GM19372 (cell line): ENCODE results near the gene HERC2.
"Not testable (repeated sequence)": the region's sequence is repeated elsewhere in the genome, so short reads cannot be mapped to it uniquely, and the experiment has no call there.

Experiments used
- ATAC-seq: cut with Tn5 transposase; IDR thresholded peaks from one replicate; pipeline ENCODE4 v1.9.1; 2021; ENCODE audit warnings: mild to moderate bottlenecking, low read depth, moderate library complexity; ENCODE audit not compliant: unreplicated experiment

The HERC2 gene

DNA sequence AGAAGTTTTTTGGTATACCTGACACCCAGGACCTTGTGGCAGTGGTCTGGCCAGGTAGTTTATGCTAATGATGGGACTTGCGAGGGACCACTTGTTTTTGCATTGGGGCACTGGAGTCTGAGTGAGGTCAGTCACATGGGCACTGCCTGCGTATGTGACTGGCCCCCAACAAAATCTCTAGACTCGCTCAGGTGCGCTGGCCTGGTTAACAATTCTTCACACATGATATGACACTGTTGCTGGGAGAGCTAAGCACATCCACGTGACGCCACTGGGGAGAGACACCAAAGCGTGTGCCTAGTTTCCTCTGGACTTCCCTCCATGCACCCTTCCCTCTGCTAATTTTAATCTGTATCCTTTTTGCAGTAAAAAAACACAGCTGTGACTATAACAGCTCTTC, 90.6 kb downstream of the HERC2 start:
- not testable (repeated sequence) for ATAC-seq

DNA sequence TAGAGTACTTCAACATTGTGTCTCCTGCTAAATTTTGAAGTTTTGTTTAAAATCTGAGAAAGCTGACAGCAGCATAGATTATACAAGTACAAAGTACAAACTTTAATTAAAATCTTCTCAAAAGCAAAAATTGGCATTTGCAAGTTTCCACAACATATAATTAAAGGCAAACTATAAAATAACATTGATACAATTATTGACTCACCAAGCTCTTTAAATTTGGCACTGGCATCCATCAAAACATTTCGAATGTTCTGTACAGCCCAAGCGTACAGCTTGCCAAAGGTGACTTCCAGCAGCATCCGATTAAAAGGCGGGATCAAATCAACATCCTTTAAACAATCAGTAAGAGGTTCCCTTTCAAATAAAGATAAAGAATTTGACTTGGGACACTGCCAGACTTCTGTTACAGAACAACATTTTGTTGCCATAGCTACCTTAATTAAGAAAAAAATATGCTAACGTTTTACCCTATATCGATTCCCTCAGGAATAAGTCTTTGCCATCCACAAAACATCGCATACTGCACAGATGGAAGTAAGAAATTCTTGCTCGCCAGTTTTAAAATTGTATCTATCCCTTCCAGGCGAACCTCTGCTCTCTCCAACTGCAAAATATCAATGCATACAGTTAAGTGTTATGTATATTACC, 92.9 kb downstream of the HERC2 start:
- not testable (repeated sequence) for ATAC-seq

DNA sequence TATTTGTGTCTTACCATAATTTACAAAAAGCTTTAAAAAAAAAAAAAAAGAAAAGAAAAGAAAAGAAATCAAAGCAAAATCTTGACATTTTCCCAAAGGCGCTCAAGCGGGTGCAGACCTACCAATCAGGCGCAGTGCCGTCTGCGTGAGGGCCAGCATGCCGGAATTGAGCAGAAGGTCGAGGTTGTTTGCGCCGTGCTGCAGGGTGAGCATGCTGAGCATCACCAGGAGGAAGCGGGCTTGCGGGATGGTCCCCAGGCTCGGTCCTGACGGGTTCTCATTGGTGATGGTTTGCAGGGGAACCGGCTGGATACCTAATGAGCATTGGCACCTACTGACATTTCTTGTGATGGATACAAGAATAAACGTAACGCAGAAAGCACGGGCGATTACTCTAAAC, 93.9 kb downstream of the HERC2 start:
- no peak for ATAC-seq

GRCh38 chr15:28227303-28227702, 94.7 kb downstream of the HERC2 start:
- ATAC-seq: not testable (repeated sequence)

- ATAC-seq: not testable (repeated sequence)
Measured at GRCh38 chr15:28222612-28223011, 99.4 kb downstream of the HERC2 start.

DNA sequence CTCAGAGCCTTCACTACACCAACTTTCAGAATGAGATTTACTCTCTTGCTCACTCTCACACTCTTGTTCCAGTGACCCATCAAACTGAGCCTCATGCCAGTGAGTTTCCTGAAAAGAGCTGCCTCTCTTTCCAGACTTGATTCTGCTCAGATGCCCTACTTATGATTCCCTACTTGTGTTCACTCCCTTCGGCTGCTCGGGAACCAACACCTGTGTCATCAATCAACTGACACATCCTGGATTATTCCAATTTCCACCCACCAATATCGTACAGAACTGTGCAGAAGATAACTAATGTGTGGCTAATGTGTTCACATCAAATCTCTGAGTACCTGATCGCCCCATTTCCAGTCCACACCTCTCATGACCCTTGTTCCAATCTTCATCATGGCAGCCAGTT, 100.3 kb downstream of the HERC2 start:
- not testable (repeated sequence) for ATAC-seq

DNA sequence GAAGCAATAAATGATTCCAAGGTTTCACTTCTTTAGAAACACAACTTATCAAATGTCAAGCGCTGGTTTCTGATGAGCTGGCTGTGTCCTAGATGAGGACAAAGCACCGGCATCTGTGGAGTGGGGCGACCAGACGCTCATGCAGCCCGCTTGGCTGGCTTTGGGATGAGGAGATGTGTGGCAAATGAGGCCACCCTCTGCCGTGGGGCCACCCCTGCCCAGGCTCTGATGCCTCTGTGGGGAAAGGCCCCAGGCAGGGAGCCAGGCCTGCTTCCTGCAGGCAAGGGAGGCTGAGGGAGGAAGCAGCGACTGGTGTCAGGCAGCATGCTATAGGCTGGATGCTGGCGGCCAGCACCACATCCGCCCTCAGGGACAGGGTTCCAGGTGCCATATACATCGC, 102.9 kb downstream of the HERC2 start:
- ATAC-seq: no peak

- ATAC-seq: not testable (repeated sequence)
Measured at GRCh38 chr15:28216946-28217546, 104.9 kb downstream of the HERC2 start.

DNA sequence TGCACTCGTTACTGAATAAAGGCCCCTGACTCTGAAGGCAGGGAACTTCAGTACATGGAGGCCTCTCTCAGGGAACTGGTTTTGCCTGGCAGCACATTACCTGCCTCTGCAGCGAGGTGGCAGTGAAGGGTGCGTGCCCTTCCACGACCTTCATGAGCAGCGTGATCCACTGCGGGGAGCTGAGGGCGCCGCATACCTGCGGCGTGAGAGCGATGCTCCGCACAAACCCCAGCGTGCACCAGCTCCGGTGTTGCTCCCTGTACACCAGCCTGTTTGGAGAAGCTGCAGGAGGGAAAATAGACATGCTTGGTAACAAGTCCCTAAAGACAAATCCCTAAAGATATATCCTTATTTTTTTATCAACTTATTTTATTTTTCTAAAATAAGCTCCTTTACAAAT, 106.5 kb downstream of the HERC2 start:
- ATAC-seq: not testable (repeated sequence)

DNA sequence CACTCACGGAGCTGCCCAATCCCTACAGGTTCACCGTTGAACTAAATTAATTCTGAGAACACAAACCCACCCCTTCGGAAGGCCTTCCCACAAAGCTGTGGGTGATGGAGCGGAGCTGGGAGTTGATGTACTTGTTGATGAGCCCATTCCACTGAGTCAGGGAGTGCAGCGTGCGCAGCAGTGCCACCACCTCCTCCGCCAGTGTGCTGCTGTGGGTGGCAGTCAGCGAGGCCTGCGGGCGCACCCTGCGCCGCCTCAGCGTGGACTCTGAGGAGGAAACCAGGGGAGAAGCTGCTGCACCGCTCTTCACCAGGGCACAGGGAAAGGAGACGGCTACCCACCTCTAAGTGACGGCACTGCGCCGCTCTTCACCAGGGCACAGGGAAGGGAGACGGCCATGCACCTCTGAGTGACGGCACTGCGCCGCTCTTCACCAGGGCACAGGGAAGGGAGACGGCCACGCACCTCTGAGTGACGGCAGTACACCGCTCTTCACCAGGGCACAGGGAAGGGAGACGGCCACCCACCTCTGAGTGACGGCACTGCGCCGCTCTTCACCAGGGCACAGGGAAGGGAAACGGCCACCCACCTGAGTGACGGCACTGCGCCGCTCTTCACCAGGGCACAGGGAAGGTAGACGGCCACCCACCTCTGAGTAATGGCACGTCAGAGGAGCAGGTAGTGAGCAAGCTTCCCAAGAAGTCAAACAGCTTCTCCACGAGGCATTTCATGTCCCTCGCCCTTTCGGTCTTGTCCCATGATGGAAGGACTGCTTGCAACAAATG, 107.8 kb downstream of the HERC2 start:
- ATAC-seq: not testable (repeated sequence)

- ATAC-seq: not testable (repeated sequence)
Measured at GRCh38 chr15:28213393-28213792, 108.6 kb downstream of the HERC2 start.

GRCh38 chr15:28208583-28208982, 113.4 kb downstream of the HERC2 start:
- no peak for ATAC-seq

DNA sequence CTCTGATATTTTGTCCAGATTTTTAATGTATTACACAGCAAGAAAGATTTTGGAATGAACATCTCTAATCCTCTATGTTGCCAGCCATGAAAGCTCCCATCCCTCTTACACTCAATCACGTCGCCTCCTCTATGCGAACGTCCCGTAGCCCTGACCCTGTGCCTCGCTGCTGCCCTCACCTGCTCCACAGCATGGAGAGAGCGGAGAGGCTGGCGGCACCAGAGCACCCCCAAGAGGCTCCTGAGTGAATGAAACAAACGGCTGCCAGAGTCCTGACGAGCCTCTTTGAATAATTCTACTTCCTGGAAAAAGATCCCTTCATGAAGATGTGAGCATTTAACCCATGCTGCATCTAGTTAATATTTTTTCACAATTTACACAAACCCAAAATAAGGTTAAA, 116.3 kb downstream of the HERC2 start:
- ATAC-seq: not testable (repeated sequence)

- ATAC-seq: not testable (repeated sequence)
Measured at GRCh38 chr15:28203055-28203828, 118.7 kb downstream of the HERC2 start.

- ATAC-seq: not testable (repeated sequence)
Measured at GRCh38 chr15:28202124-28202523, 119.9 kb downstream of the HERC2 start.

DNA sequence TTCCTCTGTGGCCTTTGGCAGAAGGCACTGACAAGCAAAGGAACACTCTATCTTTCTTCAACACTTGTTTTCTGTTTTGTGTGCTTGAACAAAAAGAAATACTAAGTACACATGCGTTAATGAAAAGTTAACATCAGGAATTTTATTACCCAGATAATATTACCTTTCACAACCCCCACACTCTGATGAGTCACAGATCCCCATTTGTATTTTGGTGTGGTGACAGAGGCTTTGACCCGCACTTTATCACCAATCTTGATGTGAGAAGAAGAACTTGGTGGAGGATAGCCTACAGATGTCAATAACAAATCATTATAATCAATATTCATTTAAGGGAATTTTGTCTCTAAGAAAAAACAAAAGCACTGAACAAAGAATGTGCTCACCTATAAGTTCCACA, 123.8 kb downstream of the HERC2 start:
- not testable (repeated sequence) for ATAC-seq

DNA sequence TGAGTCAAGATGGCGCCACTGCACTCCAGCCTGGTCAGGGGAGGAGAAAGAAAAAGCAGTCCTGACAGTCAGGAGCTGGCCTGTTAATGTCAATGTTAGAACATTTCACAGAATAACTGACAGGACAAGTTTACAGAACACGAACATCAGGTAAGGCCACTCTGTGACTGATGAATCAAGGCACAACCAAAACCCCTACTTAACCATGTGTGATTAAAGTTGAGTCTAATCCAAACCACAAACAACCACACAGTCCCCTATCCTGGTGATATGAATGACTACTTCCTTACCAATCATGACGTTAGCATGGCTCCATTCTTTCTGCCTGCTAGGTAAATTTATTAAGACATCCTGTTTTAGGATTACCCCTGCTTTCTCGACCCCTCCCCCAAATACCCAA, 124.3 kb downstream of the HERC2 start:
- not testable (repeated sequence) for ATAC-seq

- ATAC-seq: not testable (repeated sequence)
Measured at GRCh38 chr15:28196581-28196980, 125.4 kb downstream of the HERC2 start.

DNA sequence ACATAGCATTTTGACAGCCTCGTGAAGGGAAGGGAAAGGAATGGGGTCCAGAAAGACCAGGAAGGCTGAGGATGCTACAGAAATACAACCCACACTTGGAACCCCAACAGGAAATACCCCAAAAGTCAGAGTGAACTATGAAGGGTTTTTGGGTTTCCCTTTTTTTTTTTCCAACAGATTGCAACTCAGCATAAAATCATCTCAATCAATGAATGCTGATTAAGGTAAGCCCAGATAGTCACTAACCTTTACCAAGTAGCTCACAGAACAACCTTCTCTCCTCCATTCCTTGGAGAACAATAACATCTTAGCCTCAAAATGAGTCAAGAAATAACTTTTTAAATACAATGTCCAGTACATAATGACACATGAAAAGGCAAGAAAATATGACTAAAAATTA, 129.2 kb downstream of the HERC2 start:
- ATAC-seq: no peak

DNA sequence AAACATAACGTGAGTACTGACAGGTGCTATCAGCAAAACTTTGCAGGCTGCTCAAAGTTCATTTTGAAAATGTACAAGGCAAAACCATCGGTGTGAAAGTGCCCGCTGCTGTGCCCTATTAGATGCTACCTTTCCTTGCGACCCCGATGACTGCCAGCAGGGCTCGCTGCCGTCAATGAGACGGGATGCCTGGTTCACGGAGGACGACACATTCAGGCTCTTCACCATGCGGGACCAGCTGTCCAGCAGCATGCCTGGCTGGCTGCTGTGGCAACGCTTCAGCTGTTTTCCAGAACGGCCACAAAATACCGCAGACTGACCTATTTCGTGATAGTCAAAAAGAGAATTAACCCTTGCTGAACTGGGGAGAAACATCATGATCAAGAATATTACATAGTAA, 130.1 kb downstream of the HERC2 start:
- no peak for ATAC-seq
